GM06990 (cell line): ENCODE data around the gene HABP4.

Source experiments
- DNase-seq: peaks from one replicate; pipeline ENCODE4 v3.0.0-alpha.2; 2011; ENCODE audit not compliant: insufficient read length; ENCODE audit errors: extremely low read depth
- H3K27me3 ChIP-seq: replicated peaks from 2 replicates; pipeline ENCODE4 v1.6.0; 2011; ENCODE audit warnings: low read length; ENCODE audit not compliant: control insufficient read depth, insufficient read depth
- H3K36me3 ChIP-seq: 2 replicates; pipeline ENCODE4 v1.5.1; 2011; ENCODE audit warnings: low read length; ENCODE audit not compliant: control insufficient read depth, insufficient read depth
- H3K4me3 ChIP-seq: replicated peaks from 2 replicates; pipeline ENCODE4 v1.5.1; 2011; ENCODE audit warnings: low read depth, mild to moderate bottlenecking, control low read depth, low read length
- CTCF ChIP-seq: IDR thresholded peaks from 2 replicates; pipeline ENCODE4 v1.5.1; 2011; ENCODE audit warnings: low read length, control low read depth, mild to moderate bottlenecking, inconsistent platforms; ENCODE audit not compliant: insufficient read depth, poor library complexity, severe bottlenecking

HABP4 gene

GRCh38 chr9:96514108-96514799, 64.3 kb downstream of the HABP4 start:
- H3K36me3 ChIP-seq, result no peaks in the 10 kb centered on the region
- no peak overlapping the region for H3K4me3 ChIP-seq
- no peak for TF ChIP-seq CTCF
- H3K27me3 ChIP-seq, result no peaks in the 10 kb centered on the region
- no peak for DNase-seq

- Histone ChIP-seq H3K27me3 (no peaks in the 10 kb centered on the region), H3K36me3 (no peaks in the 10 kb centered on the region), H3K4me3 (no peak overlapping the region)
- TF ChIP-seq CTCF, result no peak
- no peak for DNase-seq
Measured at GRCh38 chr9:96514800-96515158, 64.8 kb downstream of the HABP4 start.

- no peak overlapping the region for H3K4me3 ChIP-seq
- H3K36me3 ChIP-seq, result no peaks in the 10 kb centered on the region
- DNase-seq, result no peak
- no peak for TF ChIP-seq CTCF
- H3K27me3 ChIP-seq, result no peaks in the 10 kb centered on the region
Measured at GRCh38 chr9:96515621-96516470, 65.9 kb downstream of the HABP4 start.

- no peaks in the 10 kb centered on the region for H3K27me3 ChIP-seq
- H3K4me3 ChIP-seq, result no peak overlapping the region
- no peak for DNase-seq
- TF ChIP-seq CTCF, result no peak
- H3K36me3 ChIP-seq, result no peaks in the 10 kb centered on the region
Measured at GRCh38 chr9:96519095-96519494, 69.1 kb downstream of the HABP4 start.

- TF ChIP-seq CTCF, result no peak
- no peak for DNase-seq
- H3K27me3 ChIP-seq, result no peaks in the 10 kb centered on the region
- no peak overlapping the region for H3K4me3 ChIP-seq
- no peaks in the 10 kb centered on the region for H3K36me3 ChIP-seq
Measured at GRCh38 chr9:96519787-96520186, 69.8 kb downstream of the HABP4 start.
